Left lobe of liver (tissue), 2 donors: ENCODE data around the gene RAB8B. TPM values are rescaled to one million over a fixed set of nuclear protein-coding genes. Genes with fewer than 3 reads are reported as not detected.

Experiments
- ATAC-seq: fragments of 200-7000 bp; cut with Tn5 transposase; one replicate; pipeline ENCODE4 v1.9.1; 2020; ENCODE audit warnings: mild to moderate bottlenecking, moderate library complexity
- DNase-seq: peaks from one replicate; pipeline ENCODE4 v3.0.0-alpha.2; 2020; ENCODE audit warnings: low spot score
- total RNA-seq: library from RNA; stranded (reverse); gene quantifications from one replicate; pipeline ENCODE4 v1.2.1, GENCODE V29; 2021
- donor health status: DM: no; HTN: no; CAD: no; lungs with moderate emphysema.
- donor health status: DM: no; HTN: yes; CAD: no.

RAB8B gene
- total RNA-seq, 1 donor from 2014 or later: 6.8 TPM

GRCh38 chr15:63181648-63182047 is 7.8 kb upstream of the RAB8B start:
- DNase-seq (no peak), ATAC-seq (no peak)

- DNase-seq: no peak
- ATAC-seq: no peak
Measured at GRCh38 chr15:63185206-63185605, 4.2 kb upstream of the RAB8B start.

GRCh38 chr15:63186065-63186464 is 3.3 kb upstream of the RAB8B start:
- no peak for ATAC-seq
- DNase-seq: no peak

GRCh38 chr15:63187589-63188226 is 1.7 kb upstream of the RAB8B start:
- DNase-seq (no peak), ATAC-seq (no peak)

GRCh38 chr15:63188247-63188925 is 1.0 kb upstream of the RAB8B start:
- DNase-seq (no peak), ATAC-seq (no peak)

- no peak for DNase-seq
- no peak for ATAC-seq
Measured at GRCh38 chr15:63189941-63190768, 749 bp downstream of the RAB8B start.

GRCh38 chr15:63190769-63191649 is 1.6 kb downstream of the RAB8B start:
- DNase-seq: no peak
- no peak for ATAC-seq

GRCh38 chr15:63191895-63192618 is 2.7 kb downstream of the RAB8B start:
- DNase-seq (no peak), ATAC-seq (no peak)

- ATAC-seq (no peak), DNase-seq (no peak)
Measured at GRCh38 chr15:63192619-63193206, 3.3 kb downstream of the RAB8B start.

- ATAC-seq (peak; percentile 40), DNase-seq (no peak)
Measured at GRCh38 chr15:63194302-63194701, 4.9 kb downstream of the RAB8B start.

- ATAC-seq: no peak
- no peak for DNase-seq
Measured at GRCh38 chr15:63194880-63195568, 5.6 kb downstream of the RAB8B start.

- DNase-seq (no peak), ATAC-seq (no peak)
Measured at GRCh38 chr15:63195569-63196015, 6.2 kb downstream of the RAB8B start.

GRCh38 chr15:63196842-63197241 is 7.4 kb downstream of the RAB8B start:
- no peak for DNase-seq
- no peak for ATAC-seq

- ATAC-seq (no peak), DNase-seq (no peak)
Measured at GRCh38 chr15:63197626-63198025, 8.2 kb downstream of the RAB8B start.

- DNase-seq (no peak), ATAC-seq (peak; percentile 51)
Measured at GRCh38 chr15:63198371-63199250, 9.2 kb downstream of the RAB8B start.

- no peak for ATAC-seq
- DNase-seq: no peak
Measured at GRCh38 chr15:63200464-63201249, 11.3 kb downstream of the RAB8B start.

- DNase-seq (no peak), ATAC-seq (peak; percentile 20)
Measured at GRCh38 chr15:63202861-63203260, 13.5 kb downstream of the RAB8B start.
